Measurements from ENCODE around the gene LSMEM2.

DNA sequence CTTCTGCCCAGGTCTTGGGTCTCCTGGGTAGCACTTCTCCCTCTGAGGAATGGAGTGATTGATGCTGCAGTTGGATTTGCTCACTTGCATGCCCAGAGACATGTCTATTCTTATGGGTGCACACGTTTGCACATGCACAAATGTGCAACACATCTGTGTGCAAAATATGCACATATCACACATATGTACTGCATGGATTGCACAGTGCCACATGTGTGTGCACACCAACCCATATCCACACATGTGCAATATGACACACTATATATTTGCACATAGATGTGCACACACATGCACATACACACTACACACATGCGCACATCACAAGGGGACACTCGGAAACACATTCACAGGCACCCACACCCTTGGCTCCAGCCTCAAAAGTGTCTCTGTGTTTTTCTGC lies 10.6 kb upstream of the LSMEM2 start:
- TF ChIP-seq POLR2A (IDR thresholded peaks at IDR 0.05; ENCODE audit: low read depth, low read length) (no peak), SPI1 (IDR thresholded peaks at IDR 0.05; ENCODE audit: low read depth, low read length) (no peak), POLR2AphosphoS5 (IDR thresholded peaks at IDR 0.05; ENCODE audit: low read depth, low read length) (no peak), TAF1 (IDR thresholded peaks at IDR 0.05; ENCODE audit: low read depth, low read length) (no peak), POU2F2 (IDR thresholded peaks at IDR 0.05; ENCODE audit: low read depth, low read length) (no peak), PAX5 (IDR thresholded peaks at IDR 0.05; ENCODE audit: insufficient read depth, low read length, severe bottlenecking) (no peak)

Data from GM12891 (cell line).